HG03066 (cell line): ENCODE results near the gene TIMM29.

ENCODE experiments used
- ATAC-seq: cut with Tn5 transposase; IDR thresholded peaks from one replicate; pipeline ENCODE4 v1.9.1; 2021; ENCODE audit warnings: low read depth; ENCODE audit not compliant: unreplicated experiment

TIMM29 gene

GRCh38 chr19:10911579-10912363, 16.8 kb upstream of the TIMM29 start:
- no peak for ATAC-seq

- ATAC-seq, result no peak
These were observed 16.0 kb upstream of the TIMM29 start for GRCh38 chr19:10912619-10913018.

- no peak for ATAC-seq
These were observed 14.8 kb upstream of the TIMM29 start for GRCh38 chr19:10913716-10914340.

GRCh38 chr19:10915130-10916091, 13.2 kb upstream of the TIMM29 start:
- ATAC-seq, result no peak

GRCh38 chr19:10916602-10917001, 12.0 kb upstream of the TIMM29 start:
- no peak for ATAC-seq

GRCh38 chr19:10918359-10918758, 10.3 kb upstream of the TIMM29 start:
- ATAC-seq, result no peak

- no peak for ATAC-seq
These were observed 9.0 kb upstream of the TIMM29 start for GRCh38 chr19:10919352-10920287.

- ATAC-seq, result no peak
These were observed 8.3 kb upstream of the TIMM29 start for GRCh38 chr19:10920288-10920655.

- ATAC-seq, result no peak
These were observed 7.8 kb upstream of the TIMM29 start for GRCh38 chr19:10920781-10921180.

- ATAC-seq, result no peak
These were observed 7.3 kb upstream of the TIMM29 start for GRCh38 chr19:10921199-10921909.

- no peak for ATAC-seq
These were observed 6.5 kb upstream of the TIMM29 start for GRCh38 chr19:10921910-10922637.

- ATAC-seq, result no peak
These were observed 6.0 kb upstream of the TIMM29 start for GRCh38 chr19:10922638-10923014.

GRCh38 chr19:10923260-10924112, 5.1 kb upstream of the TIMM29 start:
- ATAC-seq, result no peak

GRCh38 chr19:10924597-10924996, 4.0 kb upstream of the TIMM29 start:
- ATAC-seq, result no peak

GRCh38 chr19:10927730-10928562, 665 bp upstream of the TIMM29 start:
- peak; percentile 17 for ATAC-seq

- ATAC-seq, result no peak
These were observed 787 bp downstream of the TIMM29 start for GRCh38 chr19:10929402-10929794.
